ENCODE results near the gene PTPN6. TPM values are rescaled to one million over a fixed set of nuclear protein-coding genes. Genes with fewer than 3 reads are reported as not detected.

The PTPN6 gene
- total RNA-seq, 2 experiments from 2014 or later, result 37.1 to 116 TPM

- H3K4me3 ChIP-seq (ENCODE audit: low read depth, low read length, poor library complexity, severe bottlenecking), result no peak overlapping the region
- no peak for TF ChIP-seq EZH2phosphoT487 (IDR thresholded peaks at IDR 0.05; ENCODE audit: borderline replicate concordance, low read depth, low read length)
- TF ChIP-seq CTCF (conservative IDR thresholded peaks at IDR 0.05; ENCODE audit: low read length), result no peak
- DNase-seq (ENCODE audit: low spot score), result no peak
- intact Hi-C loops (cut with micrococcal nuclease; ENCODE audit: unreplicated experiment), result no loop called here
- H3K4me2 ChIP-seq (ENCODE audit: low read length), result no peak overlapping the region
- no peaks in the 10 kb centered on the region for H3K9me2 ChIP-seq (ENCODE audit: insufficient read depth, low read length)
- no peaks in the 10 kb centered on the region for H3K79me2 ChIP-seq (ENCODE audit: insufficient read depth, low read depth, low read length)
- H3K9me3 ChIP-seq (ENCODE audit: low read length), result no peaks in the 10 kb centered on the region
- BruUV-seq (replicated peaks), result no TSS peak
- H2AFZ ChIP-seq (ENCODE audit: low read length), result no peak overlapping the region
- no peaks in the 10 kb centered on the region for H4K20me1 ChIP-seq (ENCODE audit: insufficient read depth, low read length)
- no peaks in the 10 kb centered on the region for H3K4me1 ChIP-seq (ENCODE audit: insufficient read depth, low read length, poor library complexity, severe bottlenecking)
- peaks cover 89% of the 10 kb centered on the region for H3K36me3 ChIP-seq (ENCODE audit: insufficient read depth, low read length)
- CTCF ChIA-PET (ENCODE audit: unreplicated experiment), result interaction anchor here (0.5 kb wide), 1 partner anchor 122 kb away, joined by 3 read pairs; no protein-coding TSS in a partner anchor
- POLR2A ChIA-PET, result no interaction called here
- H3K27ac ChIP-seq (ENCODE audit: low read depth, low read length, poor library complexity, severe bottlenecking), result no peak overlapping the region
Measured at GRCh38 chr12:6982532-6982931, 31.4 kb downstream of the PTPN6 start.

GRCh38 chr12:6987956-6988553, 36.9 kb downstream of the PTPN6 start:
- no peak overlapping the region for H2AFZ ChIP-seq (ENCODE audit: low read length)
- ChIA-PET POLR2A (no interaction called here), CTCF (ENCODE audit: unreplicated experiment) (no interaction called here)
- TSS peak; percentile 35 for BruUV-seq (replicated peaks)
- intact Hi-C loops (cut with micrococcal nuclease; ENCODE audit: unreplicated experiment), result no loop called here
- H3K27ac ChIP-seq (ENCODE audit: low read depth, low read length, poor library complexity, severe bottlenecking), result no peak overlapping the region
- no peaks in the 10 kb centered on the region for H3K4me1 ChIP-seq (ENCODE audit: insufficient read depth, low read length, poor library complexity, severe bottlenecking)
- H3K9me2 ChIP-seq (ENCODE audit: insufficient read depth, low read length), result no peaks in the 10 kb centered on the region
- H3K4me3 ChIP-seq (ENCODE audit: low read depth, low read length, poor library complexity, severe bottlenecking), result no peak overlapping the region
- H4K20me1 ChIP-seq (ENCODE audit: insufficient read depth, low read length), result no peaks in the 10 kb centered on the region
- H3K36me3 ChIP-seq (ENCODE audit: insufficient read depth, low read length), result peaks cover 79% of the 10 kb centered on the region
- no peaks in the 10 kb centered on the region for H3K79me2 ChIP-seq (ENCODE audit: insufficient read depth, low read depth, low read length)
- no peak for DNase-seq (ENCODE audit: low spot score)
- H3K4me2 ChIP-seq (ENCODE audit: low read length), result no peak overlapping the region
- TF ChIP-seq EZH2phosphoT487 (IDR thresholded peaks at IDR 0.05; ENCODE audit: borderline replicate concordance, low read depth, low read length) (no peak), CTCF (conservative IDR thresholded peaks at IDR 0.05; ENCODE audit: low read length) (no peak)
- H3K9me3 ChIP-seq (ENCODE audit: low read length), result no peaks in the 10 kb centered on the region

GRCh38 chr12:6996040-6996441, 44.9 kb downstream of the PTPN6 start:
- Histone ChIP-seq H3K4me1 (ENCODE audit: insufficient read depth, low read length, poor library complexity, severe bottlenecking) (no peaks in the 10 kb centered on the region), H3K9me3 (ENCODE audit: low read length) (no peaks in the 10 kb centered on the region), H3K4me3 (ENCODE audit: low read depth, low read length, poor library complexity, severe bottlenecking) (no peak overlapping the region), H4K20me1 (ENCODE audit: insufficient read depth, low read length) (no peaks in the 10 kb centered on the region), H3K27ac (ENCODE audit: low read depth, low read length, poor library complexity, severe bottlenecking) (no peak overlapping the region), H2AFZ (ENCODE audit: low read length) (no peak overlapping the region), H3K36me3 (ENCODE audit: insufficient read depth, low read length) (peaks cover 79% of the 10 kb centered on the region), H3K4me2 (ENCODE audit: low read length) (no peak overlapping the region), H3K79me2 (ENCODE audit: insufficient read depth, low read depth, low read length) (no peaks in the 10 kb centered on the region), H3K9me2 (ENCODE audit: insufficient read depth, low read length) (no peaks in the 10 kb centered on the region)
- intact Hi-C loops (cut with micrococcal nuclease; ENCODE audit: unreplicated experiment), result no loop called here
- no peak for TF ChIP-seq EZH2phosphoT487 (IDR thresholded peaks at IDR 0.05; ENCODE audit: borderline replicate concordance, low read depth, low read length)
- no peak for TF ChIP-seq CTCF (conservative IDR thresholded peaks at IDR 0.05; ENCODE audit: low read length)
- DNase-seq (ENCODE audit: low spot score), result no peak
- CTCF ChIA-PET (ENCODE audit: unreplicated experiment), result interaction anchor here (0.5 kb wide), 1 partner anchor 288 kb away, joined by 3 read pairs; no protein-coding TSS in a partner anchor
- no TSS peak for BruUV-seq (replicated peaks)
- POLR2A ChIA-PET, result no interaction called here
